Vagina (tissue), 2 donors: ENCODE measurements around the gene PLSCR3.

ENCODE experiments used
- POLR2A ChIP-seq, 2 donors: fragments of 450-650 bp; IDR thresholded peaks; one replicate each; pipeline ENCODE4 v1.6.1; 2017; ENCODE audit warnings: antibody characterized with exemption in 2 of 2, mild to moderate bottlenecking in 2 of 2, moderate library complexity in 2 of 2
- POLR2AphosphoS5 ChIP-seq, 2 donors: sonication (generic); formaldehyde crosslinking; IDR thresholded peaks; one replicate each; pipeline ENCODE4 v1.9.0; 2017; ENCODE audit warnings: antibody characterized with exemption in 2 of 2, mild to moderate bottlenecking in 2 of 2, low read depth in 1 of 2; ENCODE audit not compliant: insufficient read depth in 1 of 2
- TF ChIP-seq, protein P1 (sequence below), 3 experiments: fragments of 450-650 bp in 2 of 3; fragments of 200-600 bp in 1 of 3; sonication (generic) in 1 of 3; IDR thresholded peaks; one replicate each; pipeline ENCODE4 v1.5.1; 2017 to 2019; ENCODE audit warnings: antibody characterized with exemption in 3 of 3, mild to moderate bottlenecking in 2 of 3, moderate library complexity in 2 of 3

DNA sequence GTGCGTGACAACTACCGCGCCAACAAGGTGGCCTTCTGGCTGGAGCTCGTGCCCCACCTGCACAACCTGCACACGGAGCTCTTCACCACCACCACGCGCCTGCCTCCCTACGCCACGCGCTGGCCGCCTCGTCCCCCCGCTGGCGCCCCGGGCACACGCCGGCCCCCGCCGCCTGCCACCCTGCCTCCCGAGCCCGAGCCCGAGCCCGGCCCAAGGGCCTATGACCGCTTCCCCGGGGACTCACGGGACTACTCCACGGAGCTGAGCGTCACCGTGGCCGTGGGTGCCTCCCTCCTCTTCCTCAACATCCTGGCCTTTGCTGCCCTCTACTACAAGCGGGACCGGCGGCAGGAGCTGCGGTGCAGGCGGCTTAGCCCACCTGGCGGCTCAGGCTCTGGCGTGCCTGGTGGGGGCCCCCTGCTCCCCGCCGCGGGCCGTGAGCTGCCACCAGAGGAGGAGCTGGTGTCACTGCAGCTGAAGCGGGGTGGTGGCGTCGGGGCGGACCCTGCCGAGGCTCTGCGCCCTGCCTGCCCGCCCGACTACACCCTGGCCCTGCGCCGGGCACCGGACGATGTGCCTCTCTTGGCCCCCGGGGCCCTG, 22.8 kb upstream of the PLSCR3 start:
- TF ChIP-seq, protein P1, sequence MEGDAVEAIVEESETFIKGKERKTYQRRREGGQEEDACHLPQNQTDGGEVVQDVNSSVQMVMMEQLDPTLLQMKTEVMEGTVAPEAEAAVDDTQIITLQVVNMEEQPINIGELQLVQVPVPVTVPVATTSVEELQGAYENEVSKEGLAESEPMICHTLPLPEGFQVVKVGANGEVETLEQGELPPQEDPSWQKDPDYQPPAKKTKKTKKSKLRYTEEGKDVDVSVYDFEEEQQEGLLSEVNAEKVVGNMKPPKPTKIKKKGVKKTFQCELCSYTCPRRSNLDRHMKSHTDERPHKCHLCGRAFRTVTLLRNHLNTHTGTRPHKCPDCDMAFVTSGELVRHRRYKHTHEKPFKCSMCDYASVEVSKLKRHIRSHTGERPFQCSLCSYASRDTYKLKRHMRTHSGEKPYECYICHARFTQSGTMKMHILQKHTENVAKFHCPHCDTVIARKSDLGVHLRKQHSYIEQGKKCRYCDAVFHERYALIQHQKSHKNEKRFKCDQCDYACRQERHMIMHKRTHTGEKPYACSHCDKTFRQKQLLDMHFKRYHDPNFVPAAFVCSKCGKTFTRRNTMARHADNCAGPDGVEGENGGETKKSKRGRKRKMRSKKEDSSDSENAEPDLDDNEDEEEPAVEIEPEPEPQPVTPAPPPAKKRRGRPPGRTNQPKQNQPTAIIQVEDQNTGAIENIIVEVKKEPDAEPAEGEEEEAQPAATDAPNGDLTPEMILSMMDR (IDR thresholded peaks at IDR 0.05), result no peak
- TF ChIP-seq POLR2A (IDR thresholded peaks at IDR 0.05) (no peak), POLR2AphosphoS5 (IDR thresholded peaks at IDR 0.05; ENCODE audit: insufficient read depth in 1 of 2, low read depth in 1 of 2) (no peak)
